H9 (cell line): ENCODE results near the gene SLIT2. TPM values are rescaled to one million over a fixed set of nuclear protein-coding genes. Genes with fewer than 3 reads are reported as not detected.

Source experiments
- DNase-seq: peaks from one replicate; pipeline ENCODE4 v3.0.0-alpha.2; 2017
- H2AFZ ChIP-seq: one replicate; pipeline ENCODE4 v1.6.1; 2013; ENCODE audit warnings: mild to moderate bottlenecking, low read length, control low read depth, moderate library complexity
- H2AK5ac ChIP-seq: 2 replicates; pipeline ENCODE4 v1.6.1; 2013; ENCODE audit warnings: low read length, control low read depth, mixed read lengths; ENCODE audit not compliant: insufficient read length
- H2BK120ac ChIP-seq: one replicate; pipeline ENCODE4 v1.6.1; 2013; ENCODE audit warnings: low read depth, mild to moderate bottlenecking, low read length, control low read depth, inconsistent platforms; ENCODE audit not compliant: poor library complexity, severe bottlenecking
- H2BK12ac ChIP-seq: 2 replicates; pipeline ENCODE4 v1.6.1; 2013; ENCODE audit warnings: low read length, control low read depth, mixed read lengths, low read depth; ENCODE audit not compliant: insufficient read length
- H2BK15ac ChIP-seq: 2 replicates; pipeline ENCODE4 v1.6.1; 2013; ENCODE audit warnings: low read depth, low read length, control low read depth
- H2BK20ac ChIP-seq: one replicate; pipeline ENCODE4 v1.6.1; 2013; ENCODE audit warnings: low read depth, mild to moderate bottlenecking, low read length, control low read depth, inconsistent platforms; ENCODE audit not compliant: poor library complexity, severe bottlenecking
- H2BK5ac ChIP-seq: 2 replicates; pipeline ENCODE4 v1.6.1; 2013; ENCODE audit warnings: low read length, control low read depth, mixed read lengths; ENCODE audit not compliant: insufficient read length
- H3K14ac ChIP-seq: 2 replicates; pipeline ENCODE4 v1.6.1; 2013; ENCODE audit warnings: low read length, control low read depth; ENCODE audit not compliant: insufficient read depth
- H3K18ac ChIP-seq: 2 replicates; pipeline ENCODE4 v1.6.1; 2013; ENCODE audit warnings: low read depth, mild to moderate bottlenecking, mixed read lengths, low read length, control low read depth; ENCODE audit not compliant: insufficient read length
- H3K23ac ChIP-seq: 2 replicates; pipeline ENCODE4 v1.6.1; 2013; ENCODE audit warnings: low read length, control low read depth, mixed read lengths, low read depth; ENCODE audit not compliant: insufficient read length
- H3K23me2 ChIP-seq: 2 replicates; pipeline ENCODE4 v1.6.1; 2013; ENCODE audit warnings: low read depth, mild to moderate bottlenecking, mixed read lengths, low read length, control low read depth; ENCODE audit not compliant: insufficient read length, poor library complexity, severe bottlenecking
- H3K27ac ChIP-seq: 2 replicates; pipeline ENCODE4 v1.5.1; 2013; ENCODE audit warnings: low read length, control low read depth, mixed read lengths, low read depth; ENCODE audit not compliant: insufficient read length
- H3K27me3 ChIP-seq: 2 replicates; pipeline ENCODE4 v1.6.1; 2013; ENCODE audit warnings: low read length, control low read depth, inconsistent platforms; ENCODE audit not compliant: insufficient read depth
- H3K4ac ChIP-seq: 2 replicates; pipeline ENCODE4 v1.6.1; 2013; ENCODE audit warnings: low read depth, mild to moderate bottlenecking, control low read depth, inconsistent platforms, low read length, moderate library complexity
- H3K4me1 ChIP-seq: 2 replicates; pipeline ENCODE4 v1.6.1; 2013; ENCODE audit warnings: low read length, control low read depth, inconsistent platforms; ENCODE audit not compliant: insufficient read depth
- H3K4me2 ChIP-seq: 2 replicates; pipeline ENCODE4 v1.6.1; 2013; ENCODE audit warnings: low read length, control low read depth, mixed read lengths; ENCODE audit not compliant: insufficient read length, insufficient read depth
- H3K56ac ChIP-seq: 2 replicates; pipeline ENCODE4 v1.6.1; 2013; ENCODE audit warnings: low read depth, mild to moderate bottlenecking, mixed read lengths, low read length, control low read depth; ENCODE audit not compliant: insufficient read length
- H3K79me1 ChIP-seq: 2 replicates; pipeline ENCODE4 v1.6.1; 2013; ENCODE audit warnings: low read depth, mild to moderate bottlenecking, moderate library complexity, low read length, control low read depth, inconsistent platforms; ENCODE audit not compliant: insufficient read depth, poor library complexity, severe bottlenecking
- H3K79me2 ChIP-seq: 2 replicates; pipeline ENCODE4 v1.6.1; 2013; ENCODE audit warnings: low read length, control low read depth, inconsistent platforms; ENCODE audit not compliant: insufficient read depth
- H3K9ac ChIP-seq: 2 replicates; pipeline ENCODE4 v1.6.1; 2013; ENCODE audit warnings: low read length, control low read depth, mixed read lengths; ENCODE audit not compliant: insufficient read length; ENCODE audit errors: extremely low read depth
- H3K9me3 ChIP-seq: one replicate; pipeline ENCODE4 v1.6.1; 2013; ENCODE audit warnings: low read depth, low read length, inconsistent platforms; ENCODE audit not compliant: control insufficient read depth
- H3T11ph ChIP-seq: one replicate; pipeline ENCODE4 v1.6.1; 2013; ENCODE audit warnings: mild to moderate bottlenecking, low read length, control low read depth, inconsistent platforms
- H4K20me1 ChIP-seq: one replicate; pipeline ENCODE4 v1.6.1; 2013; ENCODE audit not compliant: control insufficient read depth, insufficient read length, insufficient read depth
- H4K5ac ChIP-seq: 2 replicates; pipeline ENCODE4 v1.6.1; 2013; ENCODE audit warnings: low read depth, mild to moderate bottlenecking, mixed read lengths, low read length, control low read depth; ENCODE audit not compliant: insufficient read length
- H4K8ac ChIP-seq: replicated peaks from 2 replicates; pipeline ENCODE4 v1.6.1; 2013; ENCODE audit warnings: low read length, control low read depth, mixed read lengths, low read depth; ENCODE audit not compliant: insufficient read length
- H4K91ac ChIP-seq: 2 replicates; pipeline ENCODE4 v1.6.1; 2013; ENCODE audit warnings: low read depth, mild to moderate bottlenecking, moderate library complexity, mixed read lengths, low read length, control low read depth; ENCODE audit not compliant: insufficient read length
- H3K27ac Mint-ChIP-seq, 3 experiments: 2 replicates in 2 of 3; 3 replicates in 1 of 3; pipeline ENCODE4 v1.8.0; 2020 to 2021; ENCODE audit warnings: mixed read lengths in 3 of 3, mild to moderate bottlenecking in 1 of 3, moderate library complexity in 1 of 3
- H3K27me3 Mint-ChIP-seq: 2 replicates; pipeline ENCODE4 v1.8.0; 2021; ENCODE audit warnings: low read depth, mild to moderate bottlenecking, moderate library complexity, mixed read lengths
- H3K36me3 Mint-ChIP-seq, 3 experiments: 2 replicates in 2 of 3; 3 replicates in 1 of 3; pipeline ENCODE4 v1.8.0; 2020 to 2021; ENCODE audit warnings: low read depth in 3 of 3, mixed read lengths in 3 of 3; ENCODE audit not compliant: insufficient read depth in 1 of 3
- H3K4me1 Mint-ChIP-seq, 2 experiments: 2 replicates each; pipeline ENCODE4 v1.8.0; 2020; ENCODE audit warnings: mixed read lengths in 2 of 2
- H3K4me3 Mint-ChIP-seq, 2 experiments: 2 replicates in 1 of 2; 3 replicates in 1 of 2; pipeline ENCODE4 v1.8.0; 2020 to 2021; ENCODE audit warnings: mild to moderate bottlenecking in 2 of 2, mixed read lengths in 2 of 2, moderate library complexity in 1 of 2
- H3K9me3 Mint-ChIP-seq, 2 experiments: 2 replicates in 1 of 2; 3 replicates in 1 of 2; pipeline ENCODE4 v1.8.0; 2020; ENCODE audit warnings: mild to moderate bottlenecking in 2 of 2, mixed read lengths in 2 of 2, moderate library complexity in 1 of 2
- CTCF ChIP-seq: fragments of 200-600 bp; sonication (generic); conservative IDR thresholded peaks from 3 replicates; pipeline ENCODE4 v1.8.0; 2021; ENCODE audit warnings: antibody characterized with exemption, mild to moderate bottlenecking
- WGBS: extraction: QIAGEN DNeasy Blood & Tissue Kit; methylation state at CpG from one replicate; pipeline ENCODE4 v1.1.7; 2013; ENCODE audit warnings: missing lambda C conversion rate, low lambda C conversion rate, mixed read lengths; ENCODE audit not compliant: insufficient read length; ENCODE audit errors: extremely low coverage; 5-methylcytosine and 5-hydroxymethylcytosine counted together
- total RNA-seq: library from RNA; stranded (reverse); gene quantifications from 2 replicates; pipeline ENCODE4 v1.2.1, GENCODE V29; 2021

The SLIT2 gene
- total RNA-seq, 1 experiment from 2014 or later, result 1.3 TPM

- H3K27me3 Mint-ChIP-seq, result peaks cover 37% of the 10 kb centered on the region
- Histone ChIP-seq H3K79me1 (no peaks in the 10 kb centered on the region), H4K20me1 (no peaks in the 10 kb centered on the region), H3K4ac (no peak overlapping the region), H3K4me2 (no peak overlapping the region), H2AK5ac (no peak overlapping the region), H2BK15ac (no peak overlapping the region), H2BK20ac (no peak overlapping the region), H3K23ac (no peak overlapping the region), H3K9me3 (no peaks in the 10 kb centered on the region), H2BK5ac (no peak overlapping the region), H3K9ac (no peak overlapping the region), H3K27ac (no peak overlapping the region), H3K4me1 (no peaks in the 10 kb centered on the region), H4K91ac (no peak overlapping the region), H3K23me2 (peaks cover 18% of the 10 kb centered on the region), H3K27me3 (peaks cover 17% of the 10 kb centered on the region; the same call in 1 of the 2 replicates), H3K14ac (no peak overlapping the region), H2AFZ (no peak overlapping the region), H2BK12ac (no peak overlapping the region), H2BK120ac (no peak overlapping the region), H4K8ac (no peak overlapping the region), H3K79me2 (0 out of 2 replicates have a peak, but pooled peaks cover 2% of the 10 kb centered on the region), H3K18ac (no peak overlapping the region), H3K56ac (no peak overlapping the region), H4K5ac (no peak overlapping the region), H3T11ph (no peak overlapping the region)
- peak; percentile 72 for TF ChIP-seq CTCF
- peaks cover 16 to 18% of the 10 kb centered on the region in 2 experiments for H3K4me1 Mint-ChIP-seq
- H3K27ac Mint-ChIP-seq, result no peak overlapping the region
- H3K4me3 Mint-ChIP-seq, result no peak overlapping the region
- peaks cover 6 to 7% of the 10 kb centered on the region in 2 experiments for H3K9me3 Mint-ChIP-seq
- DNase-seq, result no peak
- WGBS, result no CpG with 5 or more reads among the region's 3 CpGs
- H3K36me3 Mint-ChIP-seq, result peaks cover 0 to 5% (median 0%) of the 10 kb centered on the region in 3 experiments; a peak in 4 of 7 replicates
These were observed 3.5 kb upstream of the SLIT2 start for GRCh38 chr4:20248155-20248558.
